Left hindlimb (tissue), 1 donor: Measurements from ENCODE around the gene TEDC1.

Source experiments
- DNase-seq: peaks from one replicate; pipeline ENCODE4 v3.0.0-alpha.2; 2018

Gene TEDC1

DNA sequence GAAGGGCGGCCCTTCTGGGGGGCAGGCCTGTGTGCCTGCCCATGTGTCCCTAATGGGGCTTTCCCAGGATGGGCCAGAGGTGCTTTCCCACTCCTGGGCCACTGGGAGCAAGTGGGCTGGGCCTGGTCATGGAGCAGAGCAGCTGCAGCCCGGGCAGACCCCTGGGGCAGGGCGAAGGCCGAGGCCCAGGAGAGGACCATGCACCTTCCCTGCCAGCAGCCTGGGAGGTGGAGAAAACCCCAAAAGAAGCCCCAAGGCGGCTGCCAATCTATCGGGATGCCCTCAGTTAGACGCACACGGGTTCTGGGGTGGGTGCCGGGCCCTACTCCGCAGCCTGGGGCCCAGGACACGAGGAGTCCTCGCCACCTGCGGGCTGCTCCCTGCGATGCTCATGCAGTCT, 32.5 kb upstream of the TEDC1 start:
- no peak for DNase-seq

DNA sequence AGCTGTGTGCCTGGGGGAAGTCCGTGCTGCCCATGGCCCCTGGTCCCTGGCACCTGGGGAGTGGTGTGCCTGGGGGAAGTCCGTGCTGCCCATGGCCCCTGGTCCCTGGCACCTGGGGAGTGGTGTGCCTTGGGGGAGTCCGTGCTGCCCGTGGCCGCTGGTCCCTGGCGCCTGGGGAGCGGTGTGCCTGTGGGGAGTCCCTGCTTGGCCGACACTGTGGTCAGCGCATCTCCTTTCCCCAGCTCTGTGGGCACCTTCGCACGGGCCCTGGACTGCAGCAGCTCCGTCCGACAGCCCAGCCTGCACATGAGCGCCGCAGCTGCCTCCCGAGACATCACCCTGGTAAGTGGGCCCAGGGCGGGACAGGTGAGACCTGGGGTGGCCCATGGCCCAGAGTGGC, 30.9 kb upstream of the TEDC1 start:
- no peak for DNase-seq

DNA sequence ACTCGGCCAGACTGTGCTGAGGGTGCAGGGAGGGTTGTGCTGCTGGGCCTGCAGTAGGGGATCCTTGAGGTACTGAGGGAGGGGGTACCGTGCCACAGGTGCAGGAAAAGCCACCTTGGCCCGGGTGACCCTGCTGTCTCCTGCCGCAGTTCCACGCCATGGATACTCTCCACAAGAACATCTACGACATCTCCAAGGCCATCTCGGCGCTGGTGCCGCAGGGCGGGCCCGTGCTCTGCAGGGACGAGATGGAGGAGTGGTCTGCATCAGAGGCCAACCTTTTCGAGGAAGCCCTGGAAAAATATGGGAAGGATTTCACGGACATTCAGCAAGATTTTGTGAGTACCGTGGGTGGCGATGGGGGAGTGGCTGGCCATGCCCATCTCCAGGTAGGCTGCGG, 30.4 kb upstream of the TEDC1 start:
- DNase-seq, result no peak

DNA sequence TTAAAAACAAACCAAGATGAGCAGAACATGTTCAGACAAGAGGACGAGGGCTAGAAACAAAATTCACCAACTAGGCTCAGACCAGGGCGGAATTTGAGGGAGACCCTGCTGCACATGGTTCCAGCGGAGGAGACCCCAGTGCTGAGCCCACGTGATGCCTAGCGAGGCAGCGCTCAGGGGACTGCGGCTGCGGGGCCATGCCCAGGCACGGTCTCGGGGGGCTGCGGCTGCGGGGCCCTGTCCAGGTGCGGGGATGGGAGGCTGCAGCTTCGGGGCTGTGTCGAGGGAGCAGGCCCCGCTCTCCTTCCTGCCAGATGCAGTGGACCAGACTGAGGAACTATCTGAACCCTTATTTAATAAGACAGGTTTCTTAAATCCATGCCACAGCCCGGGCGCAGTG, 29.1 kb upstream of the TEDC1 start:
- DNase-seq, result no peak

DNA sequence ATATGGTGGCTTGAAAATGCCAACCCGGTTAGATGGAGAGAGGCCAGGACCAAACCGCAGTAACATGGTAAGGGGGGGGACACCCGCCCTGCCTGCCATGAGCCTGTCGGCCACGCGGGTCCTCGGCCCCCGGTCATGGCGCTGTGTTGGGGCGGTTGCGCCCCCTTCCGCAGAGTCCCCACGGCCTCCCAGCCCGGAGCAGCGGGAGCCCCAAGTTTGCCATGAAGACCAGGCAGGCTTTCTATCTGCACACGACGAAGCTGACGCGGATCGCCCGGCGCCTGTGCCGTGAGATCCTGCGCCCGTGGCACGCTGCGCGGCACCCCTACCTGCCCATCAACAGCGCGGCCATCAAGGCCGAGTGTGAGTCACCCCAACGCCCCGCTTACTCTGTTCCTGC, 26.5 kb upstream of the TEDC1 start:
- DNase-seq, result no peak

DNA sequence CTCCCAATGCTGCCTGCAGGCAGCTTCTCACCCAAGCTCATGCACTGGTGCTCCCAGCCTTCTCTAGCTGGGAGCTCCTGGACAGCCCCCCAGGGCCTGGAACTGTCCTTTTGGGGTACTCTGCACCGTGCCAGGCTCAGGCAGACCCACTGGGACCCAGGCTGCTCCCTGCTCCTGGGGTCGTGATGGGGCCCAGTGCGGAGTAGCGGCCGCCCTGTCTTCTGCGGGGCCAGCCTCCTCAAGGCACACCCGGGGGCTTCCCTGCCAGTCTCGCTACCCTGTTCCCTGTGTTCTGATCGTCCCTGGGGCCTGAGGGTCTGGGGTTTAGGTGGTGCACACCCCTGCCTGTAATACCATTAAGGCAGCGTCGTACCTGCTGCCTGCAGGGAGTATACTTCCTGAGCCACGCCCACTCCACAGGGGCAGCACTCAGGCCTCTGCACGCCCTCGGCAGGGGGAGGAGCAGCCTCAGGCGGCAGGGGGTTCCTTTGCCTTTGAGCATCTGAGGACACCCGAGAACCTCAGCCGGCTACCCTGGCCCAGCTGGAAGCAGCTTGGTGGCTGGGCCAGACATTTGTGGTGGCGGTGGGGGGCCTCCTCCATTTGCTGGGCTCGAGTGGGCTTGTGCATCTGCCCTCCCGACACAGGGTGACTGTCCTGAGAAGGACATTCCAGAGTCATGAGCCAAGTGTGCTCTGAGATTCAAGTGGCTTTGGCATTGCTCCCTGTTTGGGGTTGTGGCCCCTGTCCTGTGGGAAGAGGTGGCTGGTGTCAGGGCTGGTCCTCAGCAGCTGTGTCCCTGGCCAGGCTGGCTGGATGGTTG, 25.6 kb upstream of the TEDC1 start:
- no peak for DNase-seq

DNA sequence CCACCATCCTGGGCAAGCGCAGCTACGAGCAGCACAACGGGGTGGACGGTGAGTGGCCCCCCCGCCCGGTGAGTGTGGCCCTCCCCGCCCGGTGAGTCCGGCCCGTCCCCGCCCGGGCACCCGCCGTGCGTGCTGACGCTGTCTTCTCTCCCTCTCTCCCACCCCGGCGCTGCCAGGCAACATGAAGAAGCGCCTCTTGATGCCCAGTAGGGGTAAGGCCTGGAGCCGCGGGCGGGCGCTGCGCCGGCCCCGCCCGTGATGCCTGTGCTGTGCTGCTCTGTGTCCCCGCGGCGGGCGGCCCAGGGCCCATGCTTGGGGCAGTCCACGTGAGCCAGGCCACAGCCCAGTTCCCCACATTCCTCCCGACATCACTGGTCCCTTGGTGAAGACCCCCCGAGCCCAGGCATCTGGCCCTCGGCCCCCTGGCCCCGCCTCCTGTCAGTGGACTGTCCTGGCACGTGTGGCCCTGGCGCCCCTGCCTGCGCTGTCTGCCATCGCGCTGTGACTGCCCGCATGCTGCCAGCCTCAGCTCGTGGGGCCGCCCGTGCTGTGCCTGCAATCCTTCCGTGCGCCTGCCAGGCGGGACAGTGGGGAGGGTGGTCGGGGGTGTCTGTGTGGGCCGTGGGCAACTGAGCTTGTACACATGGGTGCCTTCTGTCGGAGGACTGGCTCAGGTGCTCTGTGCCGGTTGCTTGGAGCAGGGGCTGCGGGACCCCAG, 24.4 kb upstream of the TEDC1 start:
- DNase-seq, result no peak

DNA sequence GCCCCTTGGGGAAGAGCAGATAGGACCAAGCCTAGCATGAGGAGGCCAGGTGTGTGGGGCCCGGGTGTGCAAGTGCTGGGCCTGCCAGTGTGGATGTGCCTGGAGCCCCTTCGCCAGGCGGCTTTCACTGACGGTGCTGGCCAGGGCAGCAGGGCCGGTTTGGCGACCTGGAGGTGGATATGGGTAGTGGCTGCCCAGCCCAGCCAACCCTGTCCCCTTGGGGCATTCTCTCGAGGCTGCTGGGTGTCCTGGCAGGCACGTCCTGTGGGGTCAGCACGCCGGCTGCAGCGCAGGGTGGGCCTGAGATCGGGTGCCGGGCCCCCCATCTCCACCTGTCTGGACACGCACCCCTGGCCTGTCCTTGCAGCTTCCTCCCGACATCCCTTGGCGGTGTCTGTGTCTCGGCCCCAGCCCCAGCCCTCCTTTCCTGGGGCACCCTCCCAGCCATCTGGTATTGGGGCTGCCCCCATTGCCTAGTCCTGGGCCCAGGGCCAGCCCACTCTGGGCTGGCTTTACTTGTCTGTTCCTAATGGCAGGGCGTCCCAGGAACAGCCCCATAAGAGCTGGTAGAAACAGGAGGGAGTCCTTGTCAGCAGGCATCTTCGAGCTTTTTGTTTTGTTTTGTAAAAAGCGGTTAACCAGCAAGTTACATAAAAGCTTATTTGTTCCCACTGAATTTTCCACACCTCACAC, 23.7 kb upstream of the TEDC1 start:
- DNase-seq, result no peak

DNA sequence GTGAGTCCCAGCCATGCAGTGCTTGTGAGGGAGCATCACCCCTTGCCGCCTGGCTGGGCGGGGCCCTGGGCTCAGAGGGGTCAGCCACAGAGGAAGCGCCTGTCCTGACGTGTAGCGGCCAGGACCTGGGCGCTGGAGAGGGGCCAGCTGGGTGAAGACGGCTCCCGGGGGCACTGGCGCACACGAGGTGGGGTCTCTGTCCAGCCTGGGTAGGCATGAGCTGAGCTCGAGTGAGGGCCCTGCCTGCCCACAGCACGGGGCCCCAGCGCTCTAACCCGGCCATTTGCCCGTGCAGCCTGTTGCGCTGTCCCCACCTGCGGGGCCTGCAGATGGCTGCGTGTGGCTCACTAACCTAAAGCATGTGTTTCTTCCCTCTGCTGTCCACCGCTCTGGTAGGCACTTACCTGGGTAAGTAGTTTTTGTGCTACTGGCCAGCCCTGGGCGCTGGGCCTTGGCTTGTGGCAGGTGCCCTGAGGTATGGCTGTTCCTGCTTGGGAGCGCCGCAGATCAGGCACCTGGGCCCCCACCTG, 23.0 kb upstream of the TEDC1 start:
- DNase-seq, result no peak

DNA sequence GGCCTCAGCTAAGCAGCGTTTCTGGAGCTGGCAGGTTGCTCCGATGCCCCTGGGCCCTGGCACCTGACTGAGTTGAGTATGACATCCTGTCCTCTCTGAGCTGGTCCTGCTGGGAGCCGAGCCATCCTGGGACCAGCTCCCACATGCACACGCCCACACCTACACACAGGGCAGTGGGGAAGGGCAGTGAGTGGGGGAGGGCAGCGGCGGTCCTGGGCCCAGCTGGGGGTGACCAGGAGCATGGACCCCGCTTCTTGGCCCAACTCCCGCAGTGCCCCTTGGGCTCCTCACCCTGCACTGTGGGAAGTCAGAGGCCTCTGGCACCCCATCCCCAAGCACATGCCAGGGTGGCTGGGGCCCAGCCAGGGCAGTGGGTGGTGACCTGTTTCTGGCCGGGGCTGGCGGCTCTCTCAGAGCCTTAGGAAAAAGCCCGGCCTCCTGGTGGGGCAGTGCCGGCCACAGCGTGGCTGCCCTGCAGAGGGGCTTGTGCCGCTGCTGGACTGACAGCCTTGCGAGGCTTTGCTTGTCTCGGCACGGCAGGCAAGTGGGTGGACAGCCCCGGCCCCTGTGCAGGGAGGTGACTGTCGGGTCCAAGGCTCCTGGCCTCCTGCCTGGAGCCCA, 22.3 kb upstream of the TEDC1 start:
- no peak for DNase-seq

DNA sequence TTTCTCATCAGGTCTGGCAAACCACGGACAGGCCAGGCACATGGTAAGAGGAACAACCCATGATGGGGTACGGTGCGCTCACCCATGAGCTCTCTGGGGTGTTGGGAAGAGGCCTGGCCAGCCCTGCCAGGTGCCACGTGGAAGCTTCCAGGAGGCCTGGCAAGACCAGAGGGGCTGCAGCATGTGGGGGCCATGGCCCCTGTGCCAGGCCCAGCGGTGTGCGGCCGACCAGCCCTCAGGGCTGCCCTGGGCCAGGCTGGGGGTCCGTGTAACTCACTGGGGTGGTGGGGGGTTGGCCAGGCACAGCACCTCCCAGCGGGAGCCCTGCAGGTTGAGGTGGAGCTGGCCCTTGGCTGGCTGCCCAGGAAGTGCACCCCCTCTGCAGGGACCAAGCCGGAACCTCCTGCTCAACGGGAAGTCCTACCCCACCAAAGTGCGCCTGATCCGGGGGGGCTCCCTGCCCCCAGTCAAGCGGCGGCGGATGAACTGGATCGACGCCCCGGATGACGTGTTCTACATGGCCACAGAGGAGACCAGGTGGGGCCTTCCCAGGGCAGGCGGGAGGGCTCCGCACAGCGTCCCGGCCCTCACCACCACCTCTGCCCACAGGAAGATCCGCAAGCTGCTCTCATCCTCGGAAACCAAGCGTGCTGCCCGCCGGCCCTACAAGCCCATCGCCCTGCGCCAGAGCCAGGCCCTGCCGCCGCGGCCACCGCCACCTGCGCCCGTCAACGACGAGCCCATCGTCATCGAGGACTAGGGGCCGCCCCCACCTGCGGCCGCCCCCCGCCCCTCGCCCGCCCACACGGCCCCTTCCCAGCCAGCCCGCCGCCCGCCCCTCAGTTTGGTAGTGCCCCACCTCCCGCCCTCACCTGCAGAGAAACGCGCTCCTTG, 21.3 kb upstream of the TEDC1 start:
- no peak for DNase-seq

DNA sequence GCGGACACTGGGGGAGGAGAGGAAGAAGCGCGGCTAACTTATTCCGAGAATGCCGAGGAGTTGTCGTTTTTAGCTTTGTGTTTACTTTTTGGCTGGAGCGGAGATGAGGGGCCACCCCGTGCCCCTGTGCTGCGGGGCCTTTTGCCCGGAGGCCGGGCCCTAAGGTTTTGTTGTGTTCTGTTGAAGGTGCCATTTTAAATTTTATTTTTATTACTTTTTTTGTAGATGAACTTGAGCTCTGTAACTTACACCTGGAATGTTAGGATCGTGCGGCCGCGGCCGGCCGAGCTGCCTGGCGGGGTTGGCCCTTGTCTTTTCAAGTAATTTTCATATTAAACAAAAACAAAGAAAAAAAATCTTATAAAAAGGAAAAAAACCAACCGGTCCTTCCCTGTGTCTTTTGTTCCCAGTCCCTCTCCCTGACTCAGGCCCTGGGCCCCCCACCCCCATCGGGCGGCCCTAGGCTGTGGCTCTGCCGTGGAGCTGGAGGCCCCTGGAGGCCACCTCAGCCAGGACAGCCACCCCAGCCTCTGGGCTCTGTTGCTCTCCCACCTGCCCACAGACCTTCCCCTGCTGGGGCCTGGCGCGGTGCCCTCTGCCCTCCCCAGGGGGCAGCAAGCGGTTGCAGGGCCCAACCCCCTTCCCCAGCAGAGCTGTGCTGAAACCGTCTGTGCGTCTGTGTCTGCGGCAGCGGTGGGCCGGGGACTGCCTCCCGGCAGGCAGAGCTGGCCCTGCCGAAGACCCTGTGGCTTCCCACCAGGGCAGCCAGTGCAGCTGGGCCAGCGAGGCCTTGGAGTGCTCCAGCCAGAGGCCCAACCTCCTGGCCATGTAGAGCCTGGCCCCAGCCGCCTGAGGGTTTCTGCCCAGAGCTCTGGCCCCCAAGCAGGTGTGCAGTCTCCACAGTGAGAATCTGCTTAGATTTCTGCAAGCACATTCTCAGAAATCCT, 20.4 kb upstream of the TEDC1 start:
- no peak for DNase-seq

DNA sequence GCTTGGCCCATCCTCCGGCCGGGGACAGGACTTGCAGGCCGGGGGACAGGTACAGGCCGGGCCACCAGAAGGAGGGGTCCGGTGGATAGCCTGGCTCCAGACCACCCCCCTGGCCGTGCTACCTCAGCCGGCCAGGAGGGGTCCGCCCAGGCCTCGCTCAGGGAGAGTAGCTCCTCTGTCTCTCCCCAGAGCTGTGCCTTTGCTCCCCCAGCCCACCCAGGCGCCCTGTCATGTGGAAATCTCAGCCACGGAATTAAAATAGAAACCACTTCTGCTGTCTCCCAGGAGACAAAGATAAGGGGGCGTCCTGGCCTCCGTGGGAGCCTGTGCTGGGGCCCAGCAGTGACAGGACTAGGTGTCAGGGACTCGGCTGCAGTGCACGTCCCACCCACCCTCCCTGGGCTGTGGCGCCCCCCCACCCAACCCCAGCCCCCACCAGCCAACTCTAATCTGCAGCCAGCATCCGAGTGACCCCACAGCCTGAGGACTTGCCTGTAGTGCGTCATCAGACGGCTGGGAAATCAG, 19.7 kb upstream of the TEDC1 start:
- DNase-seq, result no peak

DNA sequence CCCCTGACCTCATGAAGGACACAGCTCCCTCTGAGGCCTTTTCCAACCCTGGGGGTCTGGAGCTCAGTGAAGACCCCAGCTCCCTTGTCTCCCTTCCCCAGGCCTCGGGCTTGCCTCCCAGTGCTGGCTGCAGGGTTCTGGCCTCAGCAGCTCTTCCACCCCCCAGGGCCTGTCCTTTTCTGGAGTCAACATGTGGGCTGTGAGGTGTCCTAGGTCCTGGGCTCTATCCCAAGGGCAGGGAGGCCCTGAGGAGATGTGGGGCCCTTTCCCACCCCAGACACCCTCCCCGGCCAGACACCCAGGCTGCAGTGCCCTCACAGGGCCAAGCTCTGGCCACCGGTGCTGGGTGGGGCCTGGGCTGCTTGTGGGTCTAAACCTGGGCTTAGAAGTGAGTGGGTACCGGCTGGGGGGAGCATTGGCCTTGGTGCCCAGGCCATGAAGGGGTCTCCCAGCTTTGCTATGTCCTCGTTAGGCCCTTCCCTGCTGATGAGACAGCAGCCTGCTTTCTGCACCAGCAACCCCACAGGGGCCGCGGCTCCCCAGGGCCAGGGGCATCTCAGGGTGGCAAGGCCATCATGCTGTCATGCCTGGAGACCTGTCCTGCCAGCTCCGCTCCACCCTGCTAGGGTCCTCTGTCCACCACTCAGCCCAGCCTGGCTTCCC, 19.1 kb upstream of the TEDC1 start:
- DNase-seq, result no peak

DNA sequence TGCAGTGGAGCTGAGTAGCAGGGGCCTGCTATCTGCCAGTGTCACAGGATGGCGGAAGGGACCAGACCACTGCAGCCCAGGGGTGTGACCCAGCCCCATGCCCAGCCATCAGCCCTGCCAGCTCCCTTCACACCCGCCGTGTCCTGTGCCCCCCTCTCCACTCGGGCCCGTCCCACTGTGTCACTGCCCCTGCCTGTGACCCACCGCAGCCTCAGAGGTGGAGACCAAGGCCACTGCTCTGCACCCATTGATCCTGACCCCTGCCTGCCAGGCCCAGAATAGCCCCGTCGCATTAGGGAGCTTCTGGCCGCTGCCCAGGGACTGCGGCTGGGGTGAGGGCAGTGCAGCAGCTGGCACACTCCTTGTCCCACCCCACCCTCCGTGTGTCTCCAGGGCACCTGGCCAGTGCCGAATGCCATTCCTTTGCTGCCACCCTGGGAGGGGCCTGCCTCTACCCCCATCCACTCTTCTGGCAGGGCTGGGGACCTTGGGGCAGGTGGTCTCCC, 18.5 kb upstream of the TEDC1 start:
- DNase-seq, result no peak

DNA sequence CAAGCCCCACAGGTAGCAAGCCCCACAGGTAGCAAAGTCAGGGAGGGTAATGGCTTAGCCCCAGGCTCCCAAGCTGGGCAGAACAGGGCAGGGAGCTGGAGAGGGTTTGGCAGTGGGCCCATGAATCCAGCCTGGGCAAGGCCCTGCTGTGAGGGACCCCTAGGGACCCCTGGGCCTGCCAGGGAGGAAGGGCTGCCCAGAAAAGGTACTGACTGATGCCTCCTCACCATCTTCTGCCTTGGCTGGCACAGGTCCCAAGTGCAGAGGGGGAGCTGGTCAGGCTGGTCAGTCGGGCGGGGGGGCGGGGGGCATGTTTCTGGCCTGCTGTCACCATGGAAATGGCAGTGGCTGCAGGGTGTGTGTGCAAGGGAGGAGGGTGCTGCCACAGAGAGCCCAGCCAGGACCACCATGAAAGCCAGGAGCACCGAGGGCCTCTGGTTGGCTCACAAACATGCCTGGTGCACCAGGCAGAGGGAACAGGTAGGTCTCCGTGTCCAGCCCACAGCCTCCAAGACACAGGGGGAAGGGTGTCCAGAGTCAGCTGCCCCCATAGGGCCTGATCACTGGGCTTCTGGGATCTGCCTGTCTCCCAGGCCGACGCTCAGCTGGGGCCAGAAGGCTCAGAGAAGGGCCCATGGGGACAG, 17.9 kb upstream of the TEDC1 start:
- no peak for DNase-seq

DNA sequence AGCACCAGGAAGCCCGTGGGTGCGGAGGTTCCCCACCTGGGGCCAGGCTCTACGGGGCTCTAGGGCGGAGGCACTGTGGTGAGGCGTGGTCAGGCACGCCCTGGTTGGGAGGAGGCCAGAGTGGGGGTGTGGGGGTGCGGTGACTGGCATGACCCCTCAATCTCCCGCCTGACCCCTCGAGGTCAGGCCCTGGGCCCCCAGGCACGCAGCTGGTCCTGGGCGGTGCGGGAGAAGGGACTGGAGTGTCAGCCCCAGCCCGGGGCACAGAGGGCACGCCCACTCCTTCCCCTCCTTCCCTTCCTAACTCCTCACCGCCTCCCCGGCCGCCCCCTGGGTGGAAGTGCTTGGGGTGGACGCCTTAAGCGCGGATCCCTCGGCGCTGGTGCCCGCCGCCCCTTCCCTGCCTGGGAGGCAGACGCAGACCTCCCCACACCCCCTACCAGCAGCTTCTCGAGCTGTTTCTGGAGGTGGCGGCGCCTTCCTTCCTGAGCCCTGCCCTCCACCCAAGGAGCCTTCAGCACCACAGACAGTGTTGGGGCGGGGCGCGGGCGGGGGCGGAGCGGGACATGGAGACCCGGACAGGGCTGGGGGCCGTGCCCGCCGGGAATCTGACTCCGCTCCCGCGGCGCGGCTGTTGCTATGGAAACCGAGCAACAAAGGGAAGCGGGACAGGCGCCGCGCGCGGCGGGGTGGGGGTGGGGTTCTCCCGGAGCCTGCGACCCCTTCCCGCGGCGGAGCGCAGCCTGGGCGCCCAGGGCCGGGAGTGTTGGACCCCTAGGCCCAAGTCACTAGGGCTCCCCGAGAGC, 17.2 kb upstream of the TEDC1 start:
- DNase-seq, result peak; percentile 94

DNA sequence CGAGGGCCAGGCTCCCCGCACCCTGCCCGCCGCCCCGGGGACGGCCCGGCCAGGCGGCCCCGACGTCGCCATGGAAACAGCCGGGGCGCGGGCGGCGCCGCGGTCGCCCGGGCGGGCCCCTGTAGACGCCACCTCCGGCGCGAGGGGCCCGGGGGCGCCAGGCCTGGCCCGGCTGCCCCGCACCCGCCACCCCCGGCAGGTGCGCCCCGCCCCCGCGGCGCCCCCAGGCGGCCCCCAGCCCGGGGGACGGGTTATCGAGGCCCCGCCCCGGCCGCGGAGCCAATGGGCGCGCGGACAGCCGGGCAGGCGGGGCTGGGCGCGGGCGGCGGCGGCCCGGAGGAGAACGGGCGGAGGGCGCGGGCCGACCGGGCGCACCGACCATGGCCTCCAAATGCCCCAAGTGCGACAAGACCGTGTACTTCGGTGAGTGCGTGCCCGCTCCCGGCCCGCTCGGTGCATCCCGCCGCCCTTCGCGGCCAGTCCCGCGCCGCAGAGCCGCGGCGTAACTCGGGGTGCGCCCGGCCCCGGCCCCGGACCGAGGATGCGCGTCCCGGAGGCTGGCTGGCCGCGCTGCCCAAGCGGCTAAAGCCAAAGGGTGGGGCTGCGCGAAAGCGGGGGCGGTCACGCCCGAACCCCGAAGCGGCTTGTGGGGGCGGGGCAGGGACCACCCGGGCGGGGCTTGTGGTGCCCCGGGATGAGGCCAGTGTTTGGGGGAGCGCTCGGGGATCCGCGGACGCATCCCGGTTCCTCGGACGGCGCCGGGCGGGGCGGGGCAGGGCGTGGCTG, 16.4 kb upstream of the TEDC1 start, which contains the start of gene CRIP2:
CRIP2 (plus strand) TSS at position 339 of the 786 bp plus-strand sequence; CDS start at position 381, 42 bp downstream.
- DNase-seq, result no peak
